GM15510 (cell line): Measurements from ENCODE around the gene C1QTNF4.

Experiments used
- POLR2A ChIP-seq: IDR thresholded peaks from 3 replicates; pipeline ENCODE4 v1.6.1; 2011; ENCODE audit warnings: borderline replicate concordance; ENCODE audit not compliant: insufficient read length; ENCODE audit errors: extremely low read depth

Gene C1QTNF4

GRCh38 chr11:47593934-47594855 is at the start of gene C1QTNF4:
C1QTNF4 (minus strand) TSS chr11:47594411; CDS start chr11:47590810, 3,601 bp downstream.
- TF ChIP-seq POLR2A, result no peak

DNA sequence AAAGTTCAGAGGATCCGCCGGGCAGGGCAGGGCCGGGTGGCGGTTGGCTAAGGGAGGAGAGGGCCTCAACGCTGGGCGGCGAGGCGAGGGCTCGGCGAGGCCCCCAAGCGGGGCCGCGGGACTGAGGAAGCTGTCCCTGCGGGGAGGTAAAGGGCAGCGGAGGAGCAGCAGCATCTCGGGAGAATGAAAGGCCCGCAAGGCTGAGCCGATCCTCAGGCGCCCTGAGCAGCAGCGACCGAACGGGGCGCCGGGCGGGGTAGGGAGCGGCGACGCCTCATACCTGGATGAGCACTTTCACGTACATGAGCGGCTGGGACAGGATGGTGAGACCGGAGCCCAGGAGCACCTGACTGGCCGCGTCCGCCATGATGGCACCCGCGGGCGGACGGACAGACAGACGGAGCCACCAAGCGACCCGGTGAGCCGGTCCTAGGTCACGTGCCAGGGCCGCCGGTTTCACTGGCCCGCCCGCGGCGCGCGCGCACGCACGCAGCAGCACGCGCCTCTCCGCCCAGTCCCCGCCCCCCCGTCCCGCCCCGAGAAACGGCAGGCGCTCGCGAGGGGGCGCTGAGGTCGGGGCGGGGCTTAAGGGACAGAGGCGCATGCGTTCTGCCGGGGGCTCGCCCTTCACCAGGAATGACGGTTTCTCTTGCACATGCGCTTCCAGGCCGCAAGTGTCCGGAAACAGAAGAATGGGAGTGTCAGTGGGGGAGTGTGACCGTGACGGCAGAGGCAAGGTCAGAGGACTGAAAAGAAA is 48.1 kb upstream of the C1QTNF4 start, which contains the start of gene MTCH2:
TSS of gene MTCH2 (minus strand) at position 461 of the 757 bp plus-strand sequence. CDS start at position 367, 94 bp downstream.
- peak; percentile 97 for TF ChIP-seq POLR2A

DNA sequence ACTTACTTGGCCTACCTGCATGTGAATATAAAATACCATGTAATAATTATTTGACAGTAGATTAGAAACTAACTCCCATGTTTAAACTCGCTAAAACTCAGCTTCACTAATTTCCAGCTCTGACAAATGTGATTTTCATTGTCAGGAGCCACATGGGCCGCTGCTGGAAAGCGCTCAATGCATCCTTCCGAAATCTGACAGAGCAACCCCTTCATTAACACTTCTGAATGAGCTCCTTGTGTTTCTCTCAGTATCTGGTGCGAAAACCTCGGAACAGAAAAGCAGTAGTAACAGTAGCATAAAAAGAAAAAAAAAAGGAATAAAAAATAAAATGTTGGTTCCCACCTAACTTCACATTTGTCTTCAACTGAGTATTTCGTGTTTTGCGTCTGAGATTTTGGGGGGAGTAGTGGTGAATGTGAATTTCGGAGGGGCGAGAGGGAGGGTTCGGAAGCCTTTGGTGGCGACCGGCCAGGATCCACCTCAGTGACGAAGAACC is 47.4 kb upstream of the C1QTNF4 start:
- TF ChIP-seq POLR2A, result no peak

- no peak for TF ChIP-seq POLR2A
These were observed 37.3 kb upstream of the C1QTNF4 start for GRCh38 chr11:47631473-47631872.

GRCh38 chr11:47628026-47628425 is 33.8 kb upstream of the C1QTNF4 start:
- TF ChIP-seq POLR2A, result no peak

- TF ChIP-seq POLR2A, result no peak
These were observed 32.0 kb upstream of the C1QTNF4 start for GRCh38 chr11:47626234-47626633.

GRCh38 chr11:47620836-47621378 is 26.7 kb upstream of the C1QTNF4 start:
- no peak for TF ChIP-seq POLR2A

- TF ChIP-seq POLR2A, result no peak
These were observed 23.2 kb upstream of the C1QTNF4 start for GRCh38 chr11:47617417-47617809.

DNA sequence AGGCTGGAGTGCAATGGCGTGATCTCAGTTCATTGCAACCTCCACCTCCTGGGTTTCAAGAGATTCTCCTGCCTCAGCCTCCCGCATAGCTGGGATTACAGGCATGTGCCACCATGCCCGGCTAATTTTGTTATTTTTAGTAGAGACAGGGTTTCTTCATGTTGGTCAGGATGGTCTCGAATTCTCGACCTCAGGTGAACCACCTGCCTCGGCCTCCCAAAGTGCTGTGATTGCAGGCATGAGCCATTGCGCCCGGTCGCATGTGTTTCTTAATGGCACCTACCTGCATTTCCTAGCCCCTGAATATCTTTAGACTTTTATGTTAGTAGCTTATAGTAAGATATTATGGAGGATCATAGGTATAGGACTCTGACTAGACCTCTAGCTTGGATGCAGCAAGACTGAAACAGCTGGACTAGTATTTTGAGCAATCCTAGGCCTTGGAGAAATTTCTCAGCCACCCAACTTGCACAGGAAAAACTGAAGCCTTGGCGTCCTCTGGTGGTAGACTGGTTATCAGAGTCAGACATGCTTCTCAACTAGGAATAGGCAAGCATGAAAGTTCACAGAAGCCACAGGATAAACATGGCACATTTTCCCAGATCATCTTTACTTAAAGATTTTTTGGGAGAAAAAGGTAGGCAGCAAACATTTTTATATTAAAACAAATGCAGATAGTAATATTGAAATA is 22.7 kb upstream of the C1QTNF4 start:
- no peak for TF ChIP-seq POLR2A

DNA sequence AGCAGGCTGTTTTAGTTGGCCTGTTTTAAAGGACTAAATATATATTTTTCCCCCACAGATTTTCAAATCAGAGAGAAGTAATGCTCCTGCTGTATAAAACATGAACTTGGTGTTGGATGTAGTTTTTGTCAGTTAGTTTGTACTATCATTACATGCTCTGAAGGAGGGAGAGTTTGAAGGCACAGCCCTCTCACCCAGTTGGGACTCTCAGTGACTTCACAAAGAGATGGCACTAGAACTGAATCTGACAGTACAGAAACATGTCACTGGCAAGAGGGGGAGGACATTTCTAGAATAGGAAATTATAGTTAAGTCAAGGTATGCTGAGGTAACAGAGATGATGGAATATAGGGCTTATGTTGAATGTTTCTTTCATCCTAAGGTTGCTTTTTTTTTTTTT is 21.0 kb upstream of the C1QTNF4 start:
- TF ChIP-seq POLR2A, result no peak

GRCh38 chr11:47611348-47611794 is 17.2 kb upstream of the C1QTNF4 start:
- no peak for TF ChIP-seq POLR2A

GRCh38 chr11:47609675-47610074 is 15.5 kb upstream of the C1QTNF4 start:
- no peak for TF ChIP-seq POLR2A

DNA sequence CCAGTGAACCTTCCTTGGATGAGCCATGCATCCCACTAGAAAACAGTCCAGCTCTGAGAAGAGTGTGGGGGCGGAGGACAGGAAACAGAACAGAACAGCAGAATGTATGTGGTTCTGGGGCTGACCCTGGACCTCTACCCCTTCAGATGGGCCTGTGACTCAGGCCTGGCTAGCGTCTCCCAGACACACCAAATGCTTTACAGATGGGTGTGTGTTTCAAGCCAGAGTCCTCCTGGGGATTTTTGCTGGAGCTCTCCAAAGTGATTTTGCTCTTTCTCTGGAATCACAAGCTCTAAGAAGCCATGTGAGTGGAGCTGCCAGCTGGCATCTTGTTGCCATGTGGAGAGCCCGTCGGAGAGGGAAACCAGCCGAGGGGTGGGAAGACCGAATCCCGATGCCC is 13.2 kb upstream of the C1QTNF4 start:
- TF ChIP-seq POLR2A, result no peak

GRCh38 chr11:47606731-47607130 is 12.5 kb upstream of the C1QTNF4 start:
- no peak for TF ChIP-seq POLR2A
